NCI-H1048 (cell line): ENCODE measurements around the gene KATNBL1.

Experiments used
- DNase-seq: peaks from one replicate; lab custom pipeline; 2025; lab: John Stamatoyannopoulos, UW

The KATNBL1 gene

DNA sequence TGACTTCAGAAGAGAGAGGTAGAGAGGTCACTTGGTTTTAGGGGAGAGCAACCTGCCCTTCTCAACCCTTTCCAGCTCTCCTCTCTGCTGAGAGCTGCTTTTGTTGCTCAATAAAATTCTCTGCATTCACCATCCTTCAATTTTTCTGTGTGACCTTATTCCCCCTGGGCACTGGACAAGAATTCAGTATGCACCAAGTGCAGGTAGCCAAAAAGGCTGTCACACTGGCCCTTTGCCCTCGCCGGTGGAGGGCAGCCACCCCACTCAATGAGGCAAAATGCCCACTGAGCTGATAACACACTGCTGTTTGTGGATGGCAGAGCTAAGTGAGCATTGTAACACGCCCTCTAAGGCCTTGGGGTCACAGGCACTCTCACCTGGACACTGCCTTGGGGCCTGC is 95.2 kb downstream of the KATNBL1 start:
- DNase-seq: no peak

DNA sequence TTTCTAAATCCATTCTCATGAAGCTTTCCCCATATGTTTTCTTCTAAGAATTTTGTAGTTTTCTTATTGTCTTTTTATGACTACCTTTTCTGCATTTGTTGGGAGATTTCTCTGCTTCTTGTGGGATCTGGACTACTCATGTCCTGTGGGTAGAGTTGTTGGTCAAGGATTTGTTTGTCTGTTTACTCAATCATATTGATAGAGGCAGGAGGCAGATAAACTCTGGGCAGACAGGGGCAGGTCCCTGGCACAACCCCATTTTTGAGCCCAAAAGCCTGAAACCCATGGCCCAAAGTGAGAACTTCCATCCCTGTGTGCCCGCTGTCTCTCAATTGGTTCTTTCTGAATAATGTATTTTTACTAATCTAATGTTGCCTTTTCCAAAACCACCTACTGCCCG is 95.7 kb downstream of the KATNBL1 start:
- DNase-seq: no peak

DNA sequence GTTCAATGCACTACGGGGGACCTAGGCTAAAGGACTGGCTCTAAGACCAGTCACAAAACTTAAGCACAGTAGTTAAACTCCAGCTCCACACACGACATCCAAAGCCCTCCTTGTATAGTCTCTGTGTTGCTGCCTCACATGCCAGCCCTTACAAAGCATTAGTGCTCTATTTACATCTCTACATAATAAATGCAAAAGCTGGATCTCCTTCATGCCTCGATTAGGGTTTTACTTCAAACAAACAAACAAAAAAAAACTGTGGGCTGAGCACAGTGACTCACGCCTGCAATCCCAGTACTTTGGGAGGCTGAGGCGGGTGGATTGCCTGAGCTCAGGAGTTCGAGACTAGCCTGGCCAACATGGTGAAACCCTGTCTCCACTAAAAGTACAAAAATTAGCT is 98.4 kb downstream of the KATNBL1 start:
- DNase-seq: no peak

DNA sequence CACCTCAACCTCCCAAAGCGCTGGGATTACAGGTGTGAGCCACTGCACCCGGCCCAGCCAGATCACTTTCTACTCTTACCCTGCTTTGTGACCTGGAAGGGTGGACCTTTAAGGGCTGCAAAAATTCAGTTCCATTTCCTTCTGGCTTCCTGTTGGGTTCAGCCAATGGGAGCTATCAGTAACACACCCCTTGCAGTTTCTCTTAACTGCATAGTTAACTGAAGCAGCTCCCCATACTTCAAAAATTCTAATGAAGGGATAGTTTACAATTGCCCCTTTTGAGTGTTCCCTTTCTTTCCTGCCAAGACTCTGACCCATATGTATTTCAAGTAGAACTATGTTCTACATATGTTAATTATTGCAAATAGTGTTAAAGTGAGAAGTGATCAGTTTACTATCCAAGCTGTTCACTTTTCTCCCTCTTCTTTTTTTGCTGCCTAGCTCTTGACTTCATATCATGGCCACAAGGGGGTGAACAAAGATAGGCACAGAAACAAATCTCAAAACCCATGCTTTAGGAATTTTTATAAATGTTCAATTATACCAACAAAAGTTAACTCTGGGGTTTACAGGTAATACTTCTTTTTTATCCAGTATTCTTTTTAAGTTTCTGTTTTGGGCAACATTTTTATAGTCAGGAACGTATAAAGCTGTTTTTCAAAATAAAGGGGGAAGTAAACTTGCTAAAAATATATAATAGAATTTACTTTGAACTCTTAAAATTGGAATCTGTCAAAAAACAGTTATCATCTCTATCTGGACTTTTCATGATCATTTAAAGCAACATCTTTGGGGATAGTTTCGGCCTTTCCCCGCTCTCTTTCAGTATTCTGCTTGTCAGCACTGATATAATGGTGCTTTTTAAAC is 99.9 kb downstream of the KATNBL1 start:
- no peak for DNase-seq

DNA sequence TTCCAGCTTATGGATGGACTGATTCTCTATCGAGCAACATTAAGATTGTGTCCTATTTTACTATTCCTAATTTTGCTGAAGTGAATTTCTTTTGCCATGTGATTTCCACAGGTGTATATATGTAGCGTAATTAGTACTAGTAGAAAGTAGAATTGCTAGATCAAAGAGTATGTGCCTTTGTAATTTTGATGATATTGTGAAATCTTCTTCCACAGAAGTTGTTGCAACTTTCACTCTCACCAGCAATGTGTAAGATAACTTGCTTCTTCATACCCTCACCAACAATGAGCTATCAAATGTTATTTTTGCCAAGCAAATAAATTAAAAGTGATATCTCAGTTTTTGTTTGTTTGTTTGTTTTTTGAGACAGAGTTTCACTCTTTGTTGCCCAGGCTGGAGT is 102.6 kb downstream of the KATNBL1 start:
- DNase-seq: no peak

DNA sequence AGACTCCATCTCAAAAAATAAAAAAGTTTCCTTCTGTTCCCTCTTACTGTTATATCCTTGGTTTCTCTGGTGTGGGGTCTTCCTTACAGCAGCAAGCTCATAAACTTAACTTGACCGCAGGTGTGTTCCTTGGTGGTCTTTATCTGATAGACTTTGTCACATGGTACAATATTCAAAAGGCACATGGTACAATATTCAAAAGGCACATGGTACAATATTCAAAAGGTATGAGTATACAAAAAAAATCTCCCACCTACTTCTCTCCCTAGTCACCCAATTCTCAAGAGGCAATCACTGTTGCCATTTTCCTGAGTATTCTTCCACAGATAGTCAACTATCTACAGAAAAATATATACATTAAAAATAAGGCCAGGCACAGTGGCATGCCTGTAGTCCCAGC is 103.5 kb downstream of the KATNBL1 start:
- DNase-seq: no peak

DNA sequence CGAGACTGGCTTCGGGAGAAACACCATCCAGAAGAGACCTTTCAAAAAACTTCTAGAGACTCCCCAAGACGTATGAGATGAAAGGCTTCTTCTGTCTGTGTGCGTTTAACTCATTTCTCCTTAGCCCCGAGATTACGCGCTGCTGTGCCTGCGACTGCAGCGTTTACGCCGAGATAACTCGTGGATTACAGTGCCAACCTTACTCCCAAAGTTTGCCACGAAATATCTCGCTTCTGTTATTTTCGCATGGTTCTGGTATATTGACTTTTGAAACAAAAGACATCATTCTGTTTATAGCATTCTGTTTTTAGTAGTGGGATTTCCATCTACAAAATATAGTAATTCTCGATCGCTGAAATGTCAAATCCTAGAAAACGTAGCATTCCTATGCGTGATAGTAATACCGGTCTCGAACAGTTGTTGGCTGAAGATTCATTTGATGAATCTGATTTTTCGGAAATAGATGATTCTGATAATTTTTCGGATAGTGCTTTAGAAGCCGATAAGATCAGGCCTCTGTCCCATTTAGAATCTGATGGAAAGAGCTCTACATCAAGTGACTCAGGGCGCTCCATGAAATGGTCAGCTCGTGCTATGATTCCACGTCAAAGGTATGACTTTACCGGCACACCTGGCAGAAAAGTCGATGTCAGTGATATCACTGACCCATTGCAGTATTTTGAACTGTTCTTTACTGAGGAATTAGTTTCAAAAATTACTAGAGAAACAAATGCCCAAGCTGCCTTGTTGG is 107.5 kb downstream of the KATNBL1 start:
- DNase-seq: no peak

DNA sequence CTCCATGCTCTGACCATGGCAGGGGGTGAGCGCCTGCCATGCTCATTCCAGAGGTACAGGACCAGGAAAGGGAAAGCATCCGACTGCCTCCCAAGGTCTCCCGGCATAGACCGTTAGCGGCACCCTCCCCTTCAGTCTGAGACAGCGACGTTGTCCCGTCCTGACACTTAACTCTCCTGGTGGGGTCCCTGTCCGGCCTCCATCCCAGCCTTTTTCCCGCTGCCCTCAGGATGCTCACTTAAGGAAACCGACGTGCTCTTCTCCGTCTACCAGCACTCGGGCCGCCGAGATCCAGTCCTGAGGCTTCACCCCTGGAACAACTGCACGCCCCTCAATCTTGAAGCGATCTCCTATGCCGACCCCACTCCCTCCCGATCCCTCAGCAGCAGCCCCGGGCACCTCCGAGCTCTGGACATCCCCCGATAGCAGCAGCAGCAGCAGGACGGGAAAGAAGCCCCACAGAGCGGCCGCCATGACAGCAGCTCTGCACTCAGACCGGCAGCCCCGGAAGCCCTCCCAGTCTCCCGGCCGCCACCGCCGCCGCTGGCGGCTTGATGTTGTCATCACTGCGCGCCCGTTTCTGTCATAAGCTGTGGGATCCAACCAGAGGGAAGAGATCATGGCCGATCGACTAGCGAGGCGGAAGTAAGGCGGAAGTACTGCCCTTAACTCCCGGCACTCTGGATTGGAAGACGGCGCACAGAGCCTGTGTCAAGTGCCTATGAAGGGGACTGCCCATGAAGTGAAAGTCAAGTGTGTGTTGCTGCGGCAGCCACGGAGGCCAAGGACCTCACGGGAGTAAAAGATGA is 108.3 kb downstream of the KATNBL1 start, which contains the start of the genes EMC7 and PGBD4:
Gene EMC7, minus strand, starts transcription at position 497 of the 809 bp plus-strand sequence. Its CDS starts 23 bp downstream, at position 474.
Gene PGBD4, plus strand, starts transcription at position 718 of the 809 bp plus-strand sequence. CDS start 449 bp downstream, outside the sequence.
- DNase-seq: peak; percentile 90

DNA sequence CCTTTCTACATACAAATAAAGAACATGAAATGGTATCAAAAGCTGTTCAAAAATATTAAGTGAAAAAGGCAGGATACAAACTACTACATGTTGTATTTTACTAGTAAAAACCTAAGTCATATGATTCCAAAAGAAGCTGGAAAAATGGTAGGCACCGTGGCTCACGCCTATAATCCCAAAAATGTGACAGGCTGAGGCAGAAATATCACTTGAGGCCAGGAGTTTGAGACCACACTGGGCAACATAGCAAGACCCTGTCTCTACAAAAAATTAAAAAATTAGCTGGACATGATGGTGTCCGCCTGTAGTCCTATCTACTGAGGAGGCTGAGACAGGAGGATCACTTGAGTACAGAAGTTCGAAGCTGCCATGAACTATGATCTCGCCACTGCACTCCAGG is 110.0 kb downstream of the KATNBL1 start:
- no peak for DNase-seq
